ENCODE results near the gene LCA5. TPM values are rescaled to one million over a fixed set of nuclear protein-coding genes. Genes with fewer than 3 reads are reported as not detected.

The LCA5 gene
- total and polyA plus RNA-seq, 2 donors (not counting 3 experiments of a cell fraction or from before 2014, with no cell fraction given): 0.57 to 4.2 TPM

DNA sequence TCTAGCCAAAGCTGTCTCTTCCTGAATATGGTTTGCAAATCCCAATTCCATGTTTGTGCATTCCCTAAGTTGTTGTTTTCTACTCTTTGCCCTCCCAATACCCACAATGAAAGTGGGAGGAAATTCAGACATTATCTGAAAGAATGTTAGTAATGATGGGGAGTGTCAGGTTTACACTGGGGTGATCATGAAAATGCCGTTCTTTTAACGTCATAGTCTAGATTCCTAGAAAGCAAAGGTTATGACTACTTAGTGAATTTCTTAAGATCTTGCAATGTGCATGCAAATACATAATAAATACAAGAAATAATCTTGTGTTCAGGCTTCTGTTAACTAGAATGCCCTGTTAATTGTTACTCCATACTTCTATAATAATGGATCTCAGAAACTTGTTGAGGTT is 101.0 kb downstream of the LCA5 start:
- H2AFZ ChIP-seq (ENCODE audit: low read depth, low read length): no peak overlapping the region
- H3K36me3 ChIP-seq (ENCODE audit: control insufficient read depth in 2 of 2, extremely low read depth in 1 of 2, insufficient read depth in 2 of 2, low read length in 2 of 2): no peaks in the 10 kb centered on the region
- H3K27ac ChIP-seq (ENCODE audit: insufficient read depth, low read depth, low read length): no peak overlapping the region
- H3K9me1 ChIP-seq (replicated peaks; ENCODE audit: control insufficient read depth, extremely low read depth, insufficient read depth, low read length): no peaks in the 10 kb centered on the region
- H3K9me3 ChIP-seq (replicated peaks; ENCODE audit: control insufficient read depth, insufficient read depth, low read length): no peaks in the 10 kb centered on the region
- no peak for DNase-seq (ENCODE audit: low read depth, low spot score)
- dilution Hi-C loops (cut with MboI; ENCODE audit: extremely low pct_ligation_motif_present, low sequenced_read_pairs) (no loop called here), intact Hi-C loops (cut with micrococcal nuclease) (no loop called here)
- ChIA-PET POLR2A (no interaction called here), CTCF (no interaction called here)
- TF ChIP-seq GATA2 (IDR thresholded peaks at IDR 0.05; ENCODE audit: insufficient read depth, insufficient read length, low read depth, low read length): no peak
- no peak for TF ChIP-seq JUN (IDR thresholded peaks at IDR 0.05; ENCODE audit: borderline replicate concordance, insufficient read depth, insufficient read length, low read depth)
- TF ChIP-seq, protein P1, sequence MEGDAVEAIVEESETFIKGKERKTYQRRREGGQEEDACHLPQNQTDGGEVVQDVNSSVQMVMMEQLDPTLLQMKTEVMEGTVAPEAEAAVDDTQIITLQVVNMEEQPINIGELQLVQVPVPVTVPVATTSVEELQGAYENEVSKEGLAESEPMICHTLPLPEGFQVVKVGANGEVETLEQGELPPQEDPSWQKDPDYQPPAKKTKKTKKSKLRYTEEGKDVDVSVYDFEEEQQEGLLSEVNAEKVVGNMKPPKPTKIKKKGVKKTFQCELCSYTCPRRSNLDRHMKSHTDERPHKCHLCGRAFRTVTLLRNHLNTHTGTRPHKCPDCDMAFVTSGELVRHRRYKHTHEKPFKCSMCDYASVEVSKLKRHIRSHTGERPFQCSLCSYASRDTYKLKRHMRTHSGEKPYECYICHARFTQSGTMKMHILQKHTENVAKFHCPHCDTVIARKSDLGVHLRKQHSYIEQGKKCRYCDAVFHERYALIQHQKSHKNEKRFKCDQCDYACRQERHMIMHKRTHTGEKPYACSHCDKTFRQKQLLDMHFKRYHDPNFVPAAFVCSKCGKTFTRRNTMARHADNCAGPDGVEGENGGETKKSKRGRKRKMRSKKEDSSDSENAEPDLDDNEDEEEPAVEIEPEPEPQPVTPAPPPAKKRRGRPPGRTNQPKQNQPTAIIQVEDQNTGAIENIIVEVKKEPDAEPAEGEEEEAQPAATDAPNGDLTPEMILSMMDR (IDR thresholded peaks at IDR 0.05; ENCODE audit: extremely low read depth in 1 of 2, insufficient read depth in 1 of 2, low read depth in 1 of 2, low read length in 2 of 2): no peak
- no peak for TF ChIP-seq MAX (IDR thresholded peaks at IDR 0.05; ENCODE audit: insufficient read depth, insufficient read length)
- TF ChIP-seq MYC (IDR thresholded peaks at IDR 0.05; ENCODE audit: low read depth, low read length): no peak
- TF ChIP-seq EZH2 (IDR thresholded peaks at IDR 0.05; ENCODE audit: borderline replicate concordance, low read depth, low read length, severe bottlenecking): no peak
- no peak for TF ChIP-seq POLR2A (IDR thresholded peaks at IDR 0.05; ENCODE audit: low read depth, low read length)
- no peak for TF ChIP-seq FOS (IDR thresholded peaks at IDR 0.05; ENCODE audit: borderline replicate concordance, insufficient read depth, low read length)
- TF ChIP-seq POLR2AphosphoS5 (IDR thresholded peaks at IDR 0.05; ENCODE audit: insufficient read depth, low read depth, low read length): no peak
- H3K9ac ChIP-seq (replicated peaks; ENCODE audit: extremely low read depth, insufficient read depth, low read length): no peak overlapping the region
- no peaks in the 10 kb centered on the region for H3K27me3 ChIP-seq (ENCODE audit: control insufficient read depth in 2 of 2, insufficient read depth in 2 of 2, low read length in 2 of 2)
- FAIRE-seq: no peak
- BruUV-seq (replicated peaks): no TSS peak
- H4K20me1 ChIP-seq (replicated peaks; ENCODE audit: control insufficient read depth, extremely low read depth, insufficient read depth, low read length): no peaks in the 10 kb centered on the region
- no peak overlapping the region for H3K4me3 ChIP-seq (replicated peaks in 1 of 3; ENCODE audit: insufficient read depth in 1 of 3, low read depth in 1 of 3, low read length in 3 of 3)
- no peak overlapping the region for H3K4me2 ChIP-seq (ENCODE audit: insufficient read depth, low read length)
- no peaks in the 10 kb centered on the region for H3K4me1 ChIP-seq (ENCODE audit: control insufficient read depth, extremely low read depth, insufficient read depth, low read length)
- no peaks in the 10 kb centered on the region for H3K79me2 ChIP-seq (ENCODE audit: control insufficient read depth, insufficient read depth, low read length)

Data from endothelial cell of umbilical vein (primary cell).